Stimulated activated CD8-positive, alpha-beta memory T cell treated with anti-CD3 and anti-CD28 coated beads, Interleukin-7, amount 100 ng/mL, for 1 hour (primary cell): ENCODE results near the gene SSX4.
"Not testable (repeated sequence)": the region's sequence is repeated elsewhere in the genome, so short reads cannot be mapped to it uniquely, and the experiment has no call there.

Experiments
- DNase-seq, 2 donors: peaks; one replicate each; pipeline ENCODE4 v3.0.0-alpha.2; 2020; ENCODE audit warnings: low read depth in 2 of 2

SSX4 gene, protein sequence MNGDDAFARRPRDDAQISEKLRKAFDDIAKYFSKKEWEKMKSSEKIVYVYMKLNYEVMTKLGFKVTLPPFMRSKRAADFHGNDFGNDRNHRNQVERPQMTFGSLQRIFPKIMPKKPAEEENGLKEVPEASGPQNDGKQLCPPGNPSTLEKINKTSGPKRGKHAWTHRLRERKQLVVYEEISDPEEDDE

DNA sequence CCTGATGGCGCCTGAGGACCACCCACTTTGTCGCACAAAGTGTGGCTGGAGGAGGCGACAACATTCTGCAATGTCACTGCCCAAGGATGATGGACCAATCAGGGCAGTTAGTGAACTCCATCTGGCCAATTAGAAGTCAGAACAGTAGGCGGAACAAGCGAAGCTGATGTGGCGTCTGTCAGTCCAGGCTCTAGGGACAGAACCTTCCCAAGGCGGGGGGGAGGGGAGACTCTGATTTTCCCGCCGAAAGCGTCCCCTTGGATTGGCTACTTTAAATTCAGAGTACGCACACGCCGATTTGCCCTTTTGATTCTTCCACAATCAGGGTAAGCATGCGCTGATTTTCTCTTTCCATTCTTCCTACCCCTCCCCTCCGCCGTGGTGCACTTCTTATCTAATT lies at the start of gene SSX4:
Gene SSX4, plus strand, starts transcription at position 301 of the 400 bp plus-strand sequence. CDS start 515 bp downstream, outside the sequence.
- not testable (repeated sequence) for DNase-seq

DNA sequence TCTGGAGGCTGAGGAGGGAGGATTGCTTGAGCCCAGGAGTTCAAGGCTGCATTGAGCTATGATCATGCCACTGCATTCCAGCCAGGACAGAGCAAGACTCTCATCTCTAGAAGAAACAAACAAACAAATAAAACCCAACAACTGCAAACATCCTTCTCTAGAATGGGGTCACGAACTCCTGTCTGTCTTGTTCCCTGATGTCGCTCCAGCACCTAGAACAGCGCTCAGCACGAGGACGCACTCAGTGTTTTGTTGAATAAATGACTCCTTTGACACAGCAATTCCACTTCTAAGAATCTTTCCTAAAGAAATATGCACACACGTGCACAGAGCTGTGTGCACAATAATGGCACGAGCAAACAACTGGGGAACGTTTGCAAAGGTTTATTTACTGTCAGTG lies 37.3 kb upstream of the SSX4 start:
- DNase-seq = not testable (repeated sequence)

DNA sequence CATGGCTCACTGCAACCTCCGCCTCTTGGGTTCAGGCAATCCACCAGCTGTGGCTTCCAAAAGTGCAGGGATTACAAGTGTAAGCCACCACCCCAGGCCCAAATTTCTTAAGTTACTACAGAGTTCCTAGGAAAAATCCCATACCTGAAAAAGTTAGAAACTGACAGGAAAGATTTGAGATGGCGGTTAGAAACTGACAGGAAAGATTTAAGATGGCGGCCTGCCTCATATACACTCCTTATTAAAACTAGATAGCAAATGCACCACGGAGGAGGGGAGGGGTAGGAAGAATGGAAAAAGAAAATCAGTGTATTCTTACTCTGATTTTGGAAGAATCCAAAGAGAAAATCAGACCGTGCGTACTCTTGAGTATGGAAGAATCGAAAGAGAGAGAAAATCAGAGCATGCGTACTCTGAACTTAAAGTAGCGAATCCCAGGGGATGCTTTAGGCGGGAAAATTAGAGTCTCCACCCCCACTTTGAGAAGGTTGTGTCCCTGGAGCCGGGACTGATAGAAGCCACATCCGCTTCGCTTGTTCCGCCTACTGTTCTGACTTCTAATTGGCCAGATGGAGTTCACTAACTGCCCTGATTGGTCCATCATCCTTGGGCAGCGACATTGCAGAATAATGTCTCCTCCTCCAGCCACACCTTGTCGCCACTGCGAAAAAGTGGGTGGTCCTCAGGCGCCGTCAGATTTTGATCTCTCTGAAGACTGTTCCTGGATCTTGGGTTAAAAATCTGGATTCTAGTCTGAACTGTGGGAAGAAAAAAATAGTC lies 26.8 kb upstream of the SSX4 start, which contains the start of gene SSX3:
Gene SSX3, minus strand, starts transcription at position 389 of the 780 bp plus-strand sequence. CDS start 1,454 bp downstream, outside the sequence.
- not testable (repeated sequence) for DNase-seq

DNA sequence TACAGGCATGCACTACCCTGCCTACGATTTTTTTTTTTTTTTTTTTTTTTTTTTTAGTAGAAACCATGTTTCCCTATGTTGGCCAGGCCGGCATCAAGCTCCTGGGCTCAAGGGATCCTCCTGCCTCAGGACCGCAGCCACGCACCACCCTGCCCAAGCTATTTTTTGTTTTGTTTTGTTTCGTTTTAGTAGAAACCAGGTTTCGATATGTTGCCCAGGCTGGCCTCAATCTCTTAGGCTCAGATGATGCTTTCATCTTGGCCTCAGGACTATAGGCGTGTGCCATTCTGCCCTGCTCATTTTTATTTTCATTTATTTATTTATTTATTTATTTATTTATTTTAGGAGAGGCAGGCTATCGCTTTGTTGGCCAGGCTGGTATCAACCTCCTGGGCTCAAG lies 25.7 kb upstream of the SSX4 start:
- no peak for DNase-seq

DNA sequence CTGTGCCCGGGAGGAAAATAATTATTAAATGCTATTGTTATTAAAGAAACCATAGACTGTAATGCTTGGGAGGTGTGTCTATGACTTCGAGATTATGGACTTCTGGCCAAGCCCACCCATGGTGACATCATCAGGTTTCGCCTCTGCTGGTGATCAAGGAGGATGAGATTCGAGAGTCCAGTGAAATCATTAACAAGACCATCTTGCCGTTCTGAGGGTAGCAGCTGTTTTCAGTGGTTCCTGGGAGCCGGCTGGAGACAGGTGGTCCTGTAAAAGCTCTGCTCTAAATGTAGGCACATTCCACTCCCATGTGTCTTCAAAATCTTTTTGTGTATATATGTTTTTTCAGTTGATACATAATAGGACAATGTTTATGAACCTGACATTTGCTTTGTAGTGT lies 24.1 kb upstream of the SSX4 start:
- not testable (repeated sequence) for DNase-seq

DNA sequence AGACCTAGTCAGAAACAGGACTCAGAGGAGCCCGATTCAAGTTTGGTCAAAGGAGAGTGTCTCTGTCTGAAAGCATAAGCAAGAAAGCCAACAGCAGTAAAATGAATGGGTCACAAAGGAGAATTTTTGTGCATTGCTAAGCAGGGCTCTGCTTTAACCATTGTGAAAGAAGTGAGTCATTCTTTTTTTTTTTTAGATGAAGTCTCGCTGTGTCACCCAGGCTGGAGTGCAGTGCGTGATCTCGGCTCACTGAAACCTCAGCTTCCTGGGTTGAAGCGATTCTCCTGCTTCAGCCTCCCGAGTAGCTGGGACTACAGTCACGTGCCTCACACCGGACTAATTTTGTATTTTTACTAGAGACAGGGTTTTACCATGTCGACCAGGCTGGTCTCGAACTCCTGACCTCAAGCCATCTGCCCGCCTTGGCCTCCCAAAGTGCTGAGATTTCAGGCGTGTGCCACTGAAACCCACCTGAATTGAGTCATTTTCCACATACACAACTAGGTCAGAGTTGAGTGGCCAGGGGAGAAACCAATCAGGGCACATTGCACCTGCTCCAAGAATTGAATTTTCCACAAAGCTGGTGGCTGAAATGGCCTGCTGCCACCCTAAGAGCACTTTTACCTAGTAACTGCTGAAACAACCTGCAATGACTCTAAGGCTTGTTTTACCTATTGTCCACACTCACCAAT lies 15.5 kb upstream of the SSX4 start:
- not testable (repeated sequence) for DNase-seq

DNA sequence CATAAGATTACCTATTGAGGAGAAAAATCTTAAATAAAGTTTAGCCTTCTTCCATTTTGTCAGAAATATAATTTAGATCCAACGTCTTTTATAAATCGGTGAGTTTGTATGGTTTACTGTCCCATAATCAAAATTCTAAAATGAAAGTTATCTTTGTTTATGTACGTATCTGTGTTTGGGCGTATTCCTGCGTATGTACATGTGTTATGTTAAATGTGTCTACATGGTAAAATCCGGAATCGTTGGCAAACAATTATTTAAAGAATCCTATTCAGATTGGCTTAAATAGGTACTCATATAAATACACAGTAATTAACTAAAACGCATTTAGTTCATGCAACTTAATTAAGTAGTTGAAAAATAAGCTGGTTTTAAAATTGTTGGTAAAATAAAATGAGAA lies 12.9 kb upstream of the SSX4 start:
- not testable (repeated sequence) for DNase-seq

DNA sequence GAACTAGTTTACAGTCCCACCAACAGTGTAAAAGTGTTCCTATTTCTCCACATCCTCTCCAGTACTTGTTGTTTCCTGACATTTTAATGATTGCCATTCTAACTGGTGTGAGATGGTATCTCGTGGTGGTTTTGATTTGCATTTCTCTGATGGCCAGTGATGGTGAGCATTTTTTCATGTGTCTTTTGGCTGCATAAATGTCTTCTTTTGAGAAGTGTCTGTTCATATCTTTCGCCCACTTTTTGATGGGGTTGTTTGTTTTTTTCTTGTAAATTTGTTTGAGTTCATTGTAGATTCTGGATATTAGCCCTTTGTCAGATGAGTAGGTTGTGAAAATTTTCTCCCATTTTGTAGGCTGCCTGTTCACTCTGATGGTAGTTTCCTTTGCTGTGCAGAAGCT lies 13.6 kb downstream of the SSX4 start:
- not testable (repeated sequence) for DNase-seq

DNA sequence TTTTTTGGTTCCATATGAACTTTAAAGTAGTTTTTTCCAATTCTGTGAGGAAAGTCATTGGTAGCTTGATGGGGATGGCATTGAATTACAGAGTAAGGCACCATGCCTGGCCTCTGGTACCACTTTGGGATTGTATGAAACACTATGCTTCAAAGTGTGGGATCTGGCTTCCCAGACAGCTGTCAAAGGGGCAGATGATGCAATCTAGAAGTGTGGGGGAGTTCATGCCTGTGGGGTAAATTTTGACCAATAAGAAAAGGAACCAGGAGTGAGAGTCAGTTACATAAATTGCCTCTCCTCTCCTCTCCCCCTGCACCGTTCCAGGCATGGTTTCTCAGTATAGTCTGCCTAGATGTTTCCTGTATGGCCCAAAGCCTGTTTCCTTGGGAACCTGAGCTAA lies 14.5 kb downstream of the SSX4 start:
- DNase-seq = not testable (repeated sequence)

DNA sequence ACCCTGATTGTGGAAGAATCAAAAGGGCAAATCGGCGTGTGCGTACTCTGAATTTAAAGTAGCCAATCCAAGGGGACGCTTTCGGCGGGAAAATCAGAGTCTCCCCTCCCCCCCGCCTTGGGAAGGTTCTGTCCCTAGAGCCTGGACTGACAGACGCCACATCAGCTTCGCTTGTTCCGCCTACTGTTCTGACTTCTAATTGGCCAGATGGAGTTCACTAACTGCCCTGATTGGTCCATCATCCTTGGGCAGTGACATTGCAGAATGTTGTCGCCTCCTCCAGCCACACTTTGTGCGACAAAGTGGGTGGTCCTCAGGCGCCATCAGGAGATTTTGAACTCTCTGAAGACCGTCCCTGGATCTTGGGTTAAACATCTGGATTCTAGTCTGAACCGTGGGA lies 28.5 kb downstream of the SSX4 start, which contains the start of gene SSX4B:
Gene SSX4B, minus strand, starts transcription at position 101 of the 400 bp plus-strand sequence. CDS start 588 bp downstream, outside the sequence.
- not testable (repeated sequence) for DNase-seq

DNA sequence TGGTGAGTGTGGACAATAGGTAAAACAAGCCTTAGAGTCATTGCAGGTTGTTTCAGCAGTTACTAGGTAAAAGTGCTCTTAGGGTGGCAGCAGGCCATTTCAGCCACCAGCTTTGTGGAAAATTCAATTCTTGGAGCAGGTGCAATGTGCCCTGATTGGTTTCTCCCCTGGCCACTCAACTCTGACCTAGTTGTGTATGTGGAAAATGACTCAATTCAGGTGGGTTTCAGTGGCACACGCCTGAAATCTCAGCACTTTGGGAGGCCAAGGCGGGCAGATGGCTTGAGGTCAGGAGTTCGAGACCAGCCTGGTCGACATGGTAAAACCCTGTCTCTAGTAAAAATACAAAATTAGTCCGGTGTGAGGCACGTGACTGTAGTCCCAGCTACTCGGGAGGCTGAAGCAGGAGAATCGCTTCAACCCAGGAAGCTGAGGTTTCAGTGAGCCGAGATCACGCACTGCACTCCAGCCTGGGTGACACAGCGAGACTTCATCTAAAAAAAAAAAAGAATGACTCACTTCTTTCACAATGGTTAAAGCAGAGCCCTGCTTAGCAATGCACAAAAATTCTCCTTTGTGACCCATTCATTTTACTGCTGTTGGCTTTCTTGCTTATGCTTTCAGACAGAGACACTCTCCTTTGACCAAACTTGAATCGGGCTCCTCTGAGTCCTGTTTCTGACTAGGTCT lies 43.8 kb downstream of the SSX4 start:
- not testable (repeated sequence) for DNase-seq

DNA sequence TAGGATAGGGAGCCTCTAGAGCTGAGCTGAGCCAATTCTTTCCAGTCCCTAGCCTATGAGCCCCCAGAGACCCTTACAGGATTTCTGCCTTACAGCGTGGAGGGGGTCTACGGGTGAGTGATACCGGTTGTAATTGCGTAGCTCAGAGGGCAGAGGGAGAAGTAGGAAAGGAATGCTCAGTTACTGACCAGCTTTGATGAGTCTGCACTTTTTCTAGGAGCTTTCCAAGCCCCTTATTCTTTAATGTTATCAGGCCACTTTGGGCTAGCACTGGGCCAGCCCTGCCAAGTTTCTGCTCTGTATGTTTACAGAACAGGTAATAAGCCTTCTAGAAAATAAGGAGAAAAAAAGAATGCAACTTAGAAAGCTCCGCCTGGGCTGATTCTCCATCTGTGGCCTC lies 46.3 kb downstream of the SSX4 start:
- not testable (repeated sequence) for DNase-seq

DNA sequence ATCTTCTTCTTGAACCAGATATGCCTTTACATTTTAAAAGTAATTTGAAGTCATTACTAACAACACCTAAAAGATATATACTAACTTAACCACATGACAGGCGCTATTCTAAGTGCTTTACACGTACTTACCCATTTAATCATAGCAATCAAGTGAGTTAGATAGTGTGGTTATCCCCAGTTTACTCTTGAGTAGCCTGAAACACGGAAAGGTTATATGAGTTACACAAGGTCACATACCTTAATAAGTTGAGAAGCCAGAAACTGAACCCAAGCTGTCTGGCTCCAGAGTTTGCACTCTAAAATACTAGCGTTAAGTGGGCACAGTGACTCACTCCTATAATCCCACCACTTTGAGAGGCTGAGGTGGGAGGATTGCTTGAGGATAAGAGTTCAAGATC lies 46.8 kb downstream of the SSX4 start:
- DNase-seq = not testable (repeated sequence)

DNA sequence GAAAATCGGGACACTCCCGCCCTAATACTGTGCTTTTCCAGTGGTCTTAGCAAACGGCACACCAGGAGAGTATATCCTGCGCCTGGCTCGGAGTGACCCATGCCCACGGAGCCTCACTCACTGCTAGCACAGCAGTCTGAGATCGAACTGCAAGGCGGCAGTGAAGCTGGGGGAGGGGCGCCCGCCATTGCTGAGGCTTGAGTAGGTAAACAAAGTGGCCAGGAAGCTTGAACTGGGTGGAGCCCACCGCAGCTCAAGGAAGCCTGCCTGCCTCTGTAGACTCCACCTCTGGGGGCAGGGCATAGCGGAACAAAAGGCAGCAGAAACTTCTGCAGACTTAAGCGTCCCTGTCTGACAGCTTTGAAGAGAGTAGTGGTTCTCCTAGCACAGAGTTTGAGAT lies 50.4 kb downstream of the SSX4 start:
- DNase-seq = not testable (repeated sequence)
